Activated naive CD8-positive, alpha-beta T cell treated with anti-CD3 and anti-CD28 coated beads, Interleukin-2, amount 50 U/mL, for 24 hours (primary cell): ENCODE measurements around the gene GAD2.
A peak's percentile ranks its signal among the peaks of the same experiment; 100 is the strongest.
"Not testable (repeated sequence)": the region's sequence is repeated elsewhere in the genome, so short reads cannot be mapped to it uniquely, and the experiment has no call there.

ENCODE experiments used
- ATAC-seq: fragments of 150-1000 bp; cut with Tn5 transposase; one replicate; pipeline ENCODE4 v1.10.0; 2021
- DNase-seq: peaks from one replicate; pipeline ENCODE4 v3.0.0; 2021
- H3K27ac Mint-ChIP-seq: one replicate; pipeline ENCODE4 v1.8.0; 2021; ENCODE audit warnings: mild to moderate bottlenecking, mixed read lengths
- H3K27me3 Mint-ChIP-seq: one replicate; pipeline ENCODE4 v1.8.0; 2021; ENCODE audit warnings: mixed read lengths
- H3K36me3 Mint-ChIP-seq: one replicate; pipeline ENCODE4 v1.8.0; 2021; ENCODE audit warnings: low read depth, mixed read lengths
- H3K4me1 Mint-ChIP-seq: one replicate; pipeline ENCODE4 v1.8.0; 2021; ENCODE audit warnings: mixed read lengths
- H3K4me3 Mint-ChIP-seq: one replicate; pipeline ENCODE4 v1.8.0; 2021; ENCODE audit warnings: mild to moderate bottlenecking, moderate library complexity, mixed read lengths
- H3K9me3 Mint-ChIP-seq: one replicate; pipeline ENCODE4 v1.8.0; 2021; ENCODE audit warnings: mixed read lengths

The GAD2 gene

GRCh38 chr10:26314265-26315013, 97.9 kb downstream of the GAD2 start:
- H3K4me1 Mint-ChIP-seq, result no peaks in the 10 kb centered on the region
- DNase-seq, result no peak
- H3K27me3 Mint-ChIP-seq, result peaks cover 11% of the 10 kb centered on the region
- no peaks in the 10 kb centered on the region for H3K36me3 Mint-ChIP-seq
- H3K4me3 Mint-ChIP-seq, result no peak overlapping the region
- ATAC-seq, result no peak
- no peak overlapping the region for H3K27ac Mint-ChIP-seq
- H3K9me3 Mint-ChIP-seq, result no peaks in the 10 kb centered on the region

DNA sequence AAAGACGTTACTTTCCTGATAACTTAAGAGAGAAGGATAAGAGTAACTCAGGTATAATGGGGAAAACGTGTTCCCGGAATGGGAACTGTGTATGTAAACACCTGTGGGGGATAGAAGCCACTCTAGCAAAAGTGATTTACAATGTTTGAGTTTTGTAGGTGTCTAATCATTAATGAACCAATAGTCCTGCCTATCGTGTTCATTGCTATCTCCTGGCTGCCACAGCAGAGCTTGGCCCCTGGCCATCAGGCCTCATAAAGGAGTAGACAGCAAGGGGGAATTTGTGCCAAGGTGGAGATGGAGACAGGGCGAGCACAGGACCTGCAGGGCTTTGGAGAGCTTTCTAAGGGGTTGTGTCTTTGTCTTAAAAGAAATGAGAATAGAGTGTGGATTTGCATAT, 102.1 kb downstream of the GAD2 start:
- H3K27ac Mint-ChIP-seq, result no peak overlapping the region
- DNase-seq, result no peak

GRCh38 chr10:26323219-26323618, 106.6 kb downstream of the GAD2 start:
- H3K4me1 Mint-ChIP-seq, result no peaks in the 10 kb centered on the region
- no peak overlapping the region for H3K27ac Mint-ChIP-seq
- H3K27me3 Mint-ChIP-seq, result peaks cover 2% of the 10 kb centered on the region
- peaks cover 3% of the 10 kb centered on the region for H3K9me3 Mint-ChIP-seq
- no peak for ATAC-seq
- DNase-seq, result no peak
- no peaks in the 10 kb centered on the region for H3K36me3 Mint-ChIP-seq
- no peak overlapping the region for H3K4me3 Mint-ChIP-seq

More for the DNA sequence above, 102.1 kb downstream of the GAD2 start:
- no peak for ATAC-seq
- Mint-ChIP-seq H3K36me3 (no peaks in the 10 kb centered on the region), H3K27me3 (no peaks in the 10 kb centered on the region), H3K4me3 (no peak overlapping the region), H3K9me3 (no peaks in the 10 kb centered on the region), H3K4me1 (no peaks in the 10 kb centered on the region)

GRCh38 chr10:26326851-26327250, 110.3 kb downstream of the GAD2 start:
- DNase-seq, result no peak
- no peaks in the 10 kb centered on the region for H3K4me1 Mint-ChIP-seq
- H3K27me3 Mint-ChIP-seq, result peaks cover 2% of the 10 kb centered on the region
- peaks cover 3% of the 10 kb centered on the region for H3K9me3 Mint-ChIP-seq
- H3K4me3 Mint-ChIP-seq, result no peak overlapping the region
- no peak for ATAC-seq
- no peak overlapping the region for H3K27ac Mint-ChIP-seq
- no peaks in the 10 kb centered on the region for H3K36me3 Mint-ChIP-seq

GRCh38 chr10:26327811-26328210, 111.2 kb downstream of the GAD2 start:
- H3K27ac Mint-ChIP-seq, result no peak overlapping the region
- no peak overlapping the region for H3K4me3 Mint-ChIP-seq
- peaks cover 3% of the 10 kb centered on the region for H3K9me3 Mint-ChIP-seq
- DNase-seq (no peak), ATAC-seq (no peak)
- H3K4me1 Mint-ChIP-seq, result no peaks in the 10 kb centered on the region
- peaks cover 2% of the 10 kb centered on the region for H3K27me3 Mint-ChIP-seq
- H3K36me3 Mint-ChIP-seq, result no peaks in the 10 kb centered on the region

- no peaks in the 10 kb centered on the region for H3K36me3 Mint-ChIP-seq
- H3K4me1 Mint-ChIP-seq, result peaks cover 5% of the 10 kb centered on the region
- H3K9me3 Mint-ChIP-seq, result peaks cover 5% of the 10 kb centered on the region
- ATAC-seq, result no peak
- peaks cover 2% of the 10 kb centered on the region for H3K27me3 Mint-ChIP-seq
- no peak overlapping the region for H3K27ac Mint-ChIP-seq
- H3K4me3 Mint-ChIP-seq, result no peak overlapping the region
- DNase-seq, result no peak
These were observed 114.8 kb downstream of the GAD2 start for GRCh38 chr10:26331371-26331770.

- Mint-ChIP-seq H3K27me3 (no peaks in the 10 kb centered on the region), H3K4me1 (peaks cover 7% of the 10 kb centered on the region), H3K36me3 (no peaks in the 10 kb centered on the region), H3K27ac (no peak overlapping the region), H3K9me3 (peaks cover 5% of the 10 kb centered on the region), H3K4me3 (no peak overlapping the region)
- ATAC-seq, result no peak
- DNase-seq, result no peak
These were observed 117.8 kb downstream of the GAD2 start for GRCh38 chr10:26334232-26334931.

- peak overlapping the region; percentile 61 for H3K27ac Mint-ChIP-seq
- DNase-seq, result peak; percentile 55
- no peaks in the 10 kb centered on the region for H3K27me3 Mint-ChIP-seq
- H3K9me3 Mint-ChIP-seq, result peaks cover 5% of the 10 kb centered on the region
- H3K4me1 Mint-ChIP-seq, result peaks cover 7% of the 10 kb centered on the region
- H3K36me3 Mint-ChIP-seq, result no peaks in the 10 kb centered on the region
- H3K4me3 Mint-ChIP-seq, result peak overlapping the region; percentile 76
- peak; percentile 86 for ATAC-seq
These were observed 118.5 kb downstream of the GAD2 start for GRCh38 chr10:26334932-26335573.

- ATAC-seq (peak; percentile 43), DNase-seq (no peak)
- no peaks in the 10 kb centered on the region for H3K27me3 Mint-ChIP-seq
- H3K36me3 Mint-ChIP-seq, result no peaks in the 10 kb centered on the region
- H3K4me1 Mint-ChIP-seq, result peaks cover 7% of the 10 kb centered on the region
- peak overlapping the region; percentile 76 for H3K4me3 Mint-ChIP-seq
- peak overlapping the region; percentile 61 for H3K27ac Mint-ChIP-seq
- H3K9me3 Mint-ChIP-seq, result peaks cover 5% of the 10 kb centered on the region
These were observed 119.1 kb downstream of the GAD2 start for GRCh38 chr10:26335574-26336093.

DNA sequence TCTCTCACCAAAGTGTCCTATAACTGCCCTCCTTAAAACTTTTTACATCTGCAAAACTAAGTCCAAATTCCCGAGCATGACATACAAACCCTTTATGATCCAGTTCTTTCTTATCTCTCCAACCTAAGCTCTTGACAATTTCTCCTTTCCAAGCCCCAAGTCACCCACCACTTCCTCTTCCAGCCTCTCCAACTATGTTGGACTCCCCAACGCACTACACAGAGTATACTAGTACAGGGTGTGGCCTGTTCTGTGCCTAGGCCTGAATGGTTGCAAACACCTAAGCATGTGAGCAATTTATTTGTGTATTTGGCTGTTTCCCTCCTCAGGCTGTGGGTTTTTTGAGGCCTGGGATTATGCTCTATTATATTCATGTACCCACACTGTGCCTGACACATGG, 120.4 kb downstream of the GAD2 start:
- Mint-ChIP-seq H3K4me1 (peaks cover 12% of the 10 kb centered on the region), H3K4me3 (no peak overlapping the region), H3K9me3 (peaks cover 5% of the 10 kb centered on the region), H3K27ac (peak overlapping the region; percentile 32), H3K27me3 (no peaks in the 10 kb centered on the region), H3K36me3 (no peaks in the 10 kb centered on the region)
- DNase-seq, result no peak
- no peak for ATAC-seq

DNA sequence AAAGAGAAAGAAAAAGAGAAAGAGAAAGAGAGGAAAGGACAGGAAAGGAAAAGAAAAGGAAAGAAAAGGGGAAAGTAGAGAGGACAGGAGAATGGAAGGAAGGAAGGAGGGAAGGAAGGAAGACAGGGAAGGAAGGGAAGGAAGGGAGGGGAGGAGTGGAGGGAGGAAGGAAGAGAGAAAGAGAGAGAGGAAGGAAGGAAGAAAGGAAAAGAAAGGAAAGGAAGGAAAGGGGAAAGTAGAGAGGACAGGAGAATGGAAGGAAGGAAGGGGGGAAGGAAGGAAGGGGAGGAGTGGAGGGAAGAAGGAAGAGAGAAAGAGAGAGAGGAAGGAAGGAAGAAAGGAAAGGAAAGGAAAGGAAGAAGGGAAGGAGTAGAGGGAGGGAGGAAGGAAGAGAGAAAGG, 125.1 kb downstream of the GAD2 start:
- Mint-ChIP-seq H3K4me1 (peaks cover 6% of the 10 kb centered on the region), H3K36me3 (no peaks in the 10 kb centered on the region), H3K27me3 (no peaks in the 10 kb centered on the region), H3K27ac (no peak overlapping the region), H3K9me3 (no peaks in the 10 kb centered on the region), H3K4me3 (no peak overlapping the region)
- no peak for DNase-seq
- no peak for ATAC-seq

DNA sequence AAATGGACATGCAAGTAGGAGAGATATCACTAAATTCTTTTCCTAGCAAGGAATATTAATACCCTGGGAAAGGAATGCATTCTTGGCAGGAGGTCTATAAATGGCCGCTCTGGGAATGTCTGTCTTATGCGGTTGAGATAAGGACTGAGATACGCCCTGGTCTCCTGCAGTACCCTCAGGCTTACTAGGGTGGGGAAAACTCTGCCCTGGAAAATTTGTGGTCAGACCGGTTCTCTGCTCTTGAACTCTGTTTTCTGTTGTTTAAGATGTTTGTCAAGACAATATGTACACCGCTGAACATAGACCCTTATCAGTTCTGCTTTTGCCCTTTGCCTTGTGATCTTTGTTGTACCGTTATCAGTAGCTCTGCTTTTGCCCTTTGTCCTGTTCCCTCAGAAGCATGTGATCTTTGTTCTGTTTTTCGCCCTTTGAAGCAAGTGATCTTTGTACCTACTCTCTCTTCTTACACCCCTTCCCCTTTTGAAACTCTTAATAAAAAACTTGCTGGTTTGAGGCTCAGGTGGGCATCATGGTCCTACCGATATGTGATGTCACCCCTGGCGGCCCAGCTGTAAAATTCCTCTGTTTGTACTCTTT, 132.3 kb downstream of the GAD2 start:
- H3K27me3 Mint-ChIP-seq, H3K4me3 Mint-ChIP-seq, H3K4me1 Mint-ChIP-seq, DNase-seq, H3K36me3 Mint-ChIP-seq, ATAC-seq, H3K27ac Mint-ChIP-seq: not testable (repeated sequence)
- H3K9me3 Mint-ChIP-seq, result peaks cover 11% of the 10 kb centered on the region
